HTR-8/SVneo (cell line): Measurements from ENCODE around the gene SERPINA12.
"Not testable (repeated sequence)": the region's sequence is repeated elsewhere in the genome, so short reads cannot be mapped to it uniquely, and the experiment has no call there.

Source experiments
- DNase-seq: peaks from one replicate; pipeline ENCODE4 v3.0.0; 2011; ENCODE audit warnings: low spot score, mixed read lengths; ENCODE audit not compliant: insufficient read length
- FAIRE-seq: peaks from 2 replicates; lab custom pipeline; 2011; peaks lifted over from hg19 to GRCh38; lab: Jason Lieb, UNC

Gene SERPINA12

DNA sequence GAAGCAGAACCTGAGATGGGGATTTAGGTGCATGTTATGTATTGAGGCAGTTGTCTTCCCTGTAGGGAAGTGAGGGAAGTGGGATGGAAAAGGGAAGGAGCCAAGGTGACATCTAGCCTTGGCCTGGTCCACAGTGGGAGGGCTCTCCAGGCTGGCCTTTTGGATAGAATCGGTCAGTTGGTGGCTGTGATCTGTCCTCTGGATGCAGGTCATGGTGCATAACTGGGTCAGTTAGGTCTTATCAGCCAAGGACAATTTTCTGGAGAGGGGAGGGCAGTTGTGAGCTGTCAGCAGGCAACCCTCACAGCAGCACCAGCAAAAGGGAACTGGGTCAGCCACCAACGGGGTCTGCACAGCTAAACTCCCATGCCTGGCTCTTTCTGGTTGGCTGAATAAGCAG is 9.6 kb downstream of the SERPINA12 start:
- DNase-seq (no peak), FAIRE-seq (no peak)

DNA sequence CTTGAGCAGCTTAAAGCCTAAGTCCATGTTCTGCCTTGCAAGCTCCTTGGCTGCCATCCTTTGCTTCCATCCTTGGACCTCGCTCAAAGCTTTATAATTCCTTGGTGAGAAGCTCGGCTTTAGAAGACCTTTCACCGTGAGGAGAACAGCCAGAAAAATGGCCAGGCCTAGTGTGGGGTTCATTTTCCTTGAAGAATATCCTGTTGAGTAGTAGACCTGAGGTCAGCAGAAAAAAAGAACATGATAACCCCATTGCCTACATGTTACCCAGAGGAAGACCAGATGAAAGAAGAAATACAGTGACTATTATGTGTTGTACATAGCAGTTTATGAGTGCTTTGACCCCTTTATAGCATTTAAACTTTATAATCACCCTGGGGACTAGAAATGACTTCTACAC is 11.1 kb downstream of the SERPINA12 start:
- FAIRE-seq (no peak), DNase-seq (no peak)

- FAIRE-seq, result no peak
- DNase-seq, result no peak
Observed at GRCh38 chr14:94494085-94494484, 15.2 kb downstream of the SERPINA12 start.

DNA sequence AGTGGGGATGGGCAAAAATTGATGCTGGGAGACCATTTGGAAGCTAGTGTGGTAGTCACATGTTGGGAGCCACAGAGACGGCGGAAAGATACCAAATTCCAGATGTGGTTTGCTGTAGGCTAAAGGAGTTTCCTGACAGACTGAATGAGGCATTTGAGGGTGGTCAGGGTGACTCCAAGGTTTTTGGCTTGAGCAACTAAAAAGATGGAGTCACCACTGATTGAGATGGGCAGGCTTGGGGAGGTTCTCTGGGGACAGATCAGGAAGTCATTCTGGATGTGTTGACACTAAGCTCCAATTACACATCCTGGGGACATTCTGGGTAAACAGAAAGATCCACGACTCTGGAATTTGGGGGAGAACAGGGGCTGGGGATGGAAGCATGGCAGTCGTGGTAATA is 17.8 kb downstream of the SERPINA12 start:
- DNase-seq (no peak), FAIRE-seq (no peak)

- DNase-seq (no peak), FAIRE-seq (no peak)
Observed at GRCh38 chr14:94489336-94489735, 19.9 kb downstream of the SERPINA12 start.

DNA sequence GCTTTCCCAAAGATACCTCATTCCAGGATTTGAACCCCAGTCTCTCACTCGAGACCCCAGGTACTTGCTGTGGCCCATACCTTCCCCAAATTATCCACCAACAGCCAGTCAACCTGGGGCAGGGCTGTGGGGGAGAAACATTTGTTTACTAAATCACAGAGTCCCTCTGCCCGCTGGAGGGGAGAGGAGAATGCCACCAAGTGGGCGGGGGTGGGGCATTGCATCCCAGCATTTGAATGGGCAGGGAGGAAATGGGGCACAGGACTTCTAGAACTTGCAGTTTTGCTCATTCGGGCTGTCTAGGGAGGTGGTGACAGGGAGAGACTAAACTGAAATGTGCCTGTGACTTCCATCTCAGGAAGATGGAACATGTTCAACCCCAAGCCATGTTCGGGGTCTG is 22.4 kb downstream of the SERPINA12 start:
- FAIRE-seq (no peak), DNase-seq (no peak)

DNA sequence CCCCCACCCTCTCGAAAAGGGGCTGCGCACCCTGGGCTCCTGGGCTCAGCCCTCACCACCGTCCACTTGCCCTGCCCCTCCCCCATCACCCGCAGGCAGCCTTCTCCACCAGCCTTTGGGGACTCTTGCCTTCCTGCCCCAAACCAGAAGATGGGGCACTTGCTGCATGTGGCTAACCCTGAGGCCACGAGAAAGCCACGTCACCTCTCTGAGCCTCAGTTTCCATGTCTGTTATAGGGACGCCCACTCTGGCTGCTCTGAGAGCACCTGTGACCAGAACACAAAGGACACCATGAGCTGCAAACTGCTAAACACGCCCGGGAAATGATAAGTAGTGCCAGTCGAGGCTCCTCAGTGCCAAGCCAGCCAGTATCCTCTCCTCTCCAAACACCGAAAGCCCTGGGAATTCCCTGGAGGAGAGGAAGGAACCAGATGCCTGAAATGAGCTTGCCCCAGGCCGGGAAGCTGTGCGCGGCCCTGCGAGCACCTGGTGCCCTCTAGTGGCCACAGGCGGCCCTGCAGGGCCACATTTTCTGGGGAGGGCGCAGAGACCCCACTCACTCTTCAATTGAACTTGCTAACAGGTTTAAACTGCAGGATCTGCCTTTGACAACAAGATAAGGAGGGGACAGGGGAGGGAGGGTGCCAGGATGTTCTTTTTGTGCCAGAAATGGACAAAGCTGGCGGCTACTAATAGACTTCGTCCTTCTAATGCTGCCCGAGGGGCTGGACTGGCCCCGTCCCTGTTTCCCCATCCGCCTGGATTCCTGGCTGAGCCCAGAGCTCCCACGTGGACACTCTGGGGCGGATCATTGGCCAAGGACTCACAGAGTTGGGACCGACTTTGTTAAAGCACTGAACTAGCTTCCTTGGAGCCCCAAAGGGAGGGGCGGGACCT is 23.1 kb downstream of the SERPINA12 start:
- DNase-seq, result peak; percentile 77
- FAIRE-seq, result peak; percentile 20

GRCh38 chr14:94484481-94484880 is 24.8 kb downstream of the SERPINA12 start:
- FAIRE-seq (no peak), DNase-seq (no peak)

DNA sequence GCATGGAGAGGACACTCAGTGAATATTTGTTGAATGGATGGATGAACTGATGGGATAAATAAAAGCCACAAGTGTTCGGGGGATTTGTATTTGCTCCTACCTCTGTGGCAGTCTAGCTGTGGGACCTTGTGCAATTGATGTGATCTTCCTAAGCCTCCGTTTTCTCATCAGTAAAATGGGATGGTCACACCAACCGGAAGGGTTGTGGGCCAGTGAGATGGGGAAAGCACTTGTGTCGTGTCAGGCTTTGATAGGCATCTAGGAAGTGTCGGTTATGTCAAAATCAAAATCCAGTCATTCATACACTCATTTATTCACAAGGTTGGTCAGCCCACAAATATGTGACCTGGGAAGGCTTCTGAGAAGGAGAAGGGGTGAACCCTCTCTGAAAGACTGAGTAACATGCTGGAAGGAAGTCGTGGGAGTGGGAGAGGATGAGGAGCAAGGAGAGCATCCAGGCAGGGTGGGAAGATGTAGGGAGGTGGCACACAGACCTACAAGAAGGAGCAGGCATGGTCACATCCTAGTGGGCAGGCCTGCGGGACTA is 25.5 kb downstream of the SERPINA12 start:
- FAIRE-seq (no peak), DNase-seq (peak; percentile 29)

- FAIRE-seq (no peak), DNase-seq (no peak)
Observed at GRCh38 chr14:94483071-94483451, 26.2 kb downstream of the SERPINA12 start.

DNA sequence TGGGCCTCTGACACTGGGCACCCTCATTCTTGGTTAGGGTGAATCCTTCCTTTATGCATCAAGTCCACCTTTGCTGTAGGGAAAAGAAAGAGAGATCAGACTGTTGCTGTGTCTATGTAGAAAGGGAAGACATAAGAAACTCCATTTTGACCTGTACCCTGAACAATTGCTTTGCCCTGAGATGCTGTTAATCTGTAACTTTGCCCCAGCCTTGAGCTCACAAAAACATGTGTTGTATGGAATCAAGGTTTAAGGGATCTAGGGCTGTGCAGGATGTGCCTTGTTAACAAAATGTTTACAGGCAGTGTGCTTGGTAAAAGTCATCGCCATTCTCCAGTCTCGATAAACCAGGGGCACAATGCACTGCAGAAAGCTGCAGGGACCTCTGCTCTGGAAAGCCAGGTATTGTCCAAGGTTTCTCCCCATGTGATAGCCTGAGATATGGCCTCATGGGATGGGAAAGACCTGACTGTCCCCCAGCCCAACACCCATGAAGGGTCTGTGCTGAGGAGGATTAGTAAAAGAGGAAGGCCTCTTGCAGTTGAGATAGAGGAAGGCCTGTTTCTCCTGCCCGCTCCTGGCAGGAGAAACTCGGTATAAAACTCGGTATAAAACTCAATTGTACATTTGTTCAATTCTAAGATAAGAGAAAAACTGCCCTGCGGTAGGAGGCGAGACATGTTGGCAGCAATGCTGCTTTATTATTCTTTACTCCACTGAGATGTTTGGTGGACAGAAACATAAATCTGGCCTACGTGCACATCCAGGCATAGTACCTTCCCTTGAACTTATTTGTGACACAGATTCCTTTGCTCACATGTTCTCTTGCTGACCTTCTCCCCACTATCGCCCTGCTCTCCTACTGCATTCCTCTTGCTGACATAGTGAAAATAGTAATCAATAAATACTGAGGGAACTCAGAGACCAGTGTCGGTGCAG is 26.9 kb downstream of the SERPINA12 start:
- FAIRE-seq, DNase-seq: not testable (repeated sequence)

- DNase-seq (peak; percentile 36), FAIRE-seq (peak; percentile 36)
Observed at GRCh38 chr14:94481468-94482131, 27.7 kb downstream of the SERPINA12 start.

GRCh38 chr14:94480809-94481208 is 28.5 kb downstream of the SERPINA12 start:
- FAIRE-seq (no peak), DNase-seq (no peak)

DNA sequence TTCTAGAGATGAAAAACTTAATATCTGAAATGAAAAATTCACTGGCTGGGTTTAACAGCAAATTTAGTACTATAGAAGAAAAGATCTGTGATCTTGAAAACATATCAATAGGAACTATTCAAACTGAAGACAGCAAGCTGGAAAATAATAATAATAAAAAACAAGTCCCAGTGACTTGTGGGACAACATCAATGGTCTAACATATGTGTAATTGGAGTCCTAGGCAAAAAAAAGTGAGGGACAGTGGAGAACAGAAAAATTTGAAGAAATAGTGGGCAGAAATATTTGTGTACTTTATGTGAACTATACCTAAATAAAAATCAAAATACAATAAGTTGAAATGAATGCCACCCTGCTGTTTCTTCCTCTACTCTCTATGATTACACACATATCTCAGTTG is 30.8 kb downstream of the SERPINA12 start:
- DNase-seq (no peak), FAIRE-seq (no peak)

DNA sequence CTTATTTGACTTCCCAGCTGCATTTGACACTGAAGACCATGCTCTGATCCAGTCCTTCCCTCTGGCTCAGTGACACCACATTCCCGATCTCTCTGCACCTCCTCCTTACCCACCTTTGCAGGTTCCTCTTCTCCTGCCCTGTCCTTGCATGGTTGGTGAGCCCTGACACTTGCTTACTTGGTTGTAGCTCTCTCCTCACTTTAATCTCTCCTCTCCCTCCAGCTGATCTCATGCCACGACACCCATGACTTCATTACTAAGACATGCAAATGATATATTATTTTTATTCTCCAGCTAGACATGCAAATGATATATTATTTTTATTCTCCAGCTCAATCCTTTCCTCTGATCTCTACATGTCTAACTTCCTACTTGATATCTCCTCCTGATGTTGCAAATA is 33.2 kb downstream of the SERPINA12 start, which contains the start of gene SERPINA9:
SERPINA9 (minus strand) TSS at position 175 of the 400 bp plus-strand sequence. CDS start 6,357 bp downstream, outside the sequence.
- FAIRE-seq, result no peak
- DNase-seq, result no peak

DNA sequence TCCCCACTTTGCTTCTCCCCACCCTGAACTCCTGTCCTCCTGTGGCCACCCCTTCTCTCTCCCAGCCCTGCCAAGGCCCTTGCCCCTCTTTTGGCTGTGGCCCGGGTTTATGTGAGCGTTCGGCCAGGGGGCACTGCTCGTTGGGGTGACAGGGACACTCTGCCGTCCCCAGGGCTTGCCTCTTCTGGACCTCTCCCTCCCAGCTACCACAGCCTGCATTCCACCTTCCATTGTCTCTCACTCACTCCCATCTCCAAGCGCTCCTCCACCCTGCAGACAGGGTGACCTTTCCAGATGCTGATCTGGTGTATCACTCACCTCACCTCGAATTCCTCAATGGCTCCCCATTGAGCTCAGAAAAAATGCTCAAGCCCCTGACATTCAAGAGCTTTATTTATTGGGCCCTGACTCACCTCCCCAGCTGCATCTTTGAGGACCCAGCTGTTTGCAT is 34.7 kb downstream of the SERPINA12 start:
- no peak for FAIRE-seq

DNA sequence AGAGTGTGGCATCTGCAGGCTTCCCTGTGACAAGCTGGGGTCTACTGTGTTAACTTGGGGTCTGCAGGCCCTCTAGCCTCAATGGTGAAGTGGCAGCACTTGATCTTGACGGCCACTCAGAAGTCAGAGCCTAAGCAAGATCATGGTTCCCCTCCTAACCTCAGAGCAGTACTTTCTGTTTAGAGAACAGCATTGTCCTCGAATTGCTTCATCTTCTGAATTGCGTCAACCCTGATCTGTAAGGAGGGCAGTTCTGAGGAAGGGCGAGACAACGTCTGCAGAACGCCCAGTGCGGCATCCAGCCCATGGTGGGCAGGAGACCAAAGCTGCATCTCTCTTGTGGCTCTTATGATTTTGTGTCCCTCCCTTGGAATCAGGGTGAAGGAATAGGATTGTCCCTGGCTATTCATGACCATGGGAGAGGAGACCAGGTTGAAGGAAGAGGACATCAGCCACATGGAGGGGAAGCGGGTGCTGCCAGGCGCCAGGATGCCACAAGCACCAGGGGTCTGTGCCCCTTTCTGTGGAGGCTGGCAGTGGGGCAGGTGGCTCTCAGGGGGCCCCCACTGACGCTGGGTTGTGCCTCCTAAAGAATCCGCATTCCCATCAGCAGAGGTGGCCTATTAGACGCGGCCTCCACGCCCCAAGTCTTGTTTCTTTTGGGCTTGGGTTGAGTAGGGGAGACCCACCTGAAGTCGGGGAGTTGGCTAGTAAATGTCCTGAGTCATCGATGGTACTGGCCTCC is 35.4 kb downstream of the SERPINA12 start:
- no peak for DNase-seq
- no peak for FAIRE-seq

More for the DNA sequence above, 34.7 kb downstream of the SERPINA12 start:
- peak; percentile 24 for DNase-seq

DNA sequence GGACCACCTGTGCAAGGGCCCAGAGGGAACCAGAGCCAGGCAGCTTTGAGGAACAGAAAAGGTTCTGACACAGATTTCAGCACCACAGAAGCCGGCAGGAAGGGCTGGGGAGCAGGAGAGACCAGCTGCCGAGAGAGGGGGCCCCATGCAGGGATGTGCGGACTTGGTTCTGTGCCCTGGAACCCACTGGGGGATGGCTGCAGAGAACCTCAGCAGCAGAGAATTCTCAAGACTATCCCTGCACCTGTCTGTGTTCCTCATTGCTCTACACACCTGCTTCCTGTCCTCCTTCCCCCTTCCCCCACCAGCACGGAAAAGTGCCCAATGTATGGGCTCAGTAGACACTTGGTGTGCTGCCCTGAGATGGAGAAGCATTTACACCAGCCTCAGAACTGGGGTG is 36.4 kb downstream of the SERPINA12 start:
- DNase-seq (no peak), FAIRE-seq (no peak)

GRCh38 chr14:94471045-94471444 is 38.2 kb downstream of the SERPINA12 start:
- no peak for FAIRE-seq
- DNase-seq, result no peak
